Measurements from ENCODE around the gene ZNF101.

- TF ChIP-seq CTCF (IDR thresholded peaks at IDR 0.05) (no peak), POLR2A (IDR thresholded peaks at IDR 0.05) (no peak)
Observed at GRCh38 chr19:19634516-19635312, 33.9 kb upstream of the ZNF101 start.
